IMR-90 (cell line): ENCODE results near the gene SRCAP. TPM values are rescaled to one million over a fixed set of nuclear protein-coding genes. Genes with fewer than 3 reads are reported as not detected.

Source experiments
- ATAC-seq: fragments of 200-7000 bp; cut with Tn5 transposase; 2 replicates; pipeline ENCODE4 v1.9.1; 2020; ENCODE audit warnings: low read depth, mild to moderate bottlenecking, moderate library complexity
- BruUV-seq: library from RNA; stranded (reverse); fragments of 400-500 nt; replicated peaks from 2 replicates; lab custom pipeline; 2021; lab: Mats Ljungman, UMichigan
- CTCF ChIA-PET: fragments of 300-600 bp; formaldehyde crosslinking; extraction: SDS; loops from one replicate; lab custom pipeline; 2021; ENCODE audit warnings: antibody characterized with exemption; lab: Yijun Ruan, JAX
- POLR2A ChIA-PET: fragments of 300-600 bp; sonication (Branson Sonifier 250); formaldehyde crosslinking; loops from one replicate; lab custom pipeline; 2022; ENCODE audit warnings: antibody characterized with exemption; ENCODE audit not compliant: unreplicated experiment; lab: Charles Lee
- DNase-seq: peaks from one replicate; pipeline ENCODE4 v3.0.0; 2013
- H2AFZ ChIP-seq: replicated peaks from 2 replicates; pipeline ENCODE3; 2013; ENCODE audit warnings: low read length, mild to moderate bottlenecking; ENCODE audit not compliant: poor library complexity
- H2AK5ac ChIP-seq: 2 replicates; pipeline ENCODE4 v1.6.1; 2013; ENCODE audit warnings: low read depth, low read length, inconsistent platforms
- H2AK9ac ChIP-seq: replicated peaks from 2 replicates; pipeline ENCODE3; 2013; ENCODE audit warnings: mild to moderate bottlenecking, low read depth, low read length, moderate library complexity; ENCODE audit not compliant: poor library complexity
- H2BK120ac ChIP-seq: 2 replicates; pipeline ENCODE4 v1.6.1; 2013; ENCODE audit warnings: low read depth, low read length, inconsistent platforms
- H2BK15ac ChIP-seq: 3 replicates; pipeline ENCODE4 v1.6.1; 2013; ENCODE audit warnings: low read depth, low read length, inconsistent platforms
- H2BK20ac ChIP-seq: 2 replicates; pipeline ENCODE4 v1.6.1; 2013; ENCODE audit warnings: low read depth, mild to moderate bottlenecking, inconsistent platforms, low read length, moderate library complexity
- H2BK5ac ChIP-seq: 2 replicates; pipeline ENCODE4 v1.6.1; 2013; ENCODE audit warnings: mild to moderate bottlenecking, low read depth, low read length, inconsistent platforms; ENCODE audit not compliant: poor library complexity, severe bottlenecking
- H3K14ac ChIP-seq: replicated peaks from 2 replicates; pipeline ENCODE4 v1.6.1; 2013; ENCODE audit warnings: low read depth, low read length, inconsistent platforms
- H3K18ac ChIP-seq: 2 replicates; pipeline ENCODE4 v1.6.1; 2013; ENCODE audit warnings: low read depth, low read length, control low read depth
- H3K23ac ChIP-seq: 2 replicates; pipeline ENCODE4 v1.6.1; 2013; ENCODE audit warnings: low read depth, low read length, inconsistent platforms
- H3K27ac ChIP-seq: 2 replicates; pipeline ENCODE4 v1.5.1; 2013; ENCODE audit warnings: mild to moderate bottlenecking, control low read depth, low read length; ENCODE audit not compliant: insufficient read depth
- H3K27me3 ChIP-seq: 2 replicates; pipeline ENCODE4 v1.6.1; 2013; ENCODE audit warnings: low read length; ENCODE audit not compliant: control insufficient read depth, insufficient read depth
- H3K36me3 ChIP-seq: 2 replicates; pipeline ENCODE4 v1.6.1; 2013; ENCODE audit warnings: low read length, mixed read lengths; ENCODE audit not compliant: control insufficient read depth, insufficient read depth
- H3K4ac ChIP-seq: 2 replicates; pipeline ENCODE4 v1.6.1; 2013; ENCODE audit warnings: low read depth, low read length, inconsistent platforms
- H3K4me1 ChIP-seq: 2 replicates; pipeline ENCODE4 v1.6.1; 2013; ENCODE audit warnings: low read length, mixed read lengths; ENCODE audit not compliant: control insufficient read depth, insufficient read depth
- H3K4me2 ChIP-seq: 2 replicates; pipeline ENCODE4 v1.6.1; 2013; ENCODE audit warnings: low read depth, mild to moderate bottlenecking, control low read depth, low read length, moderate library complexity
- H3K4me3 ChIP-seq: 2 replicates; pipeline ENCODE4 v1.5.1; 2013; ENCODE audit warnings: low read depth, mild to moderate bottlenecking, control low read depth, low read length, moderate library complexity; ENCODE audit not compliant: insufficient read depth
- H3K56ac ChIP-seq: 2 replicates; pipeline ENCODE4 v1.6.1; 2013; ENCODE audit warnings: low read length, inconsistent platforms; ENCODE audit not compliant: insufficient read depth; ENCODE audit errors: extremely low read depth
- H3K79me1 ChIP-seq, 2 experiments: 2 replicates each; pipeline ENCODE4 v1.6.1; 2013; ENCODE audit warnings: low read length in 2 of 2, inconsistent platforms in 1 of 2, low read depth in 1 of 2
- H3K9ac ChIP-seq: 2 replicates; pipeline ENCODE4 v1.6.1; 2013; ENCODE audit warnings: low read depth, low read length, control low read depth
- H3K9me1 ChIP-seq: 2 replicates; pipeline ENCODE4 v1.6.1; 2013; ENCODE audit warnings: low read length, inconsistent platforms; ENCODE audit not compliant: insufficient read depth
- H3K9me3 ChIP-seq: 2 replicates; pipeline ENCODE4 v1.6.1; 2013; ENCODE audit warnings: low read length; ENCODE audit not compliant: control insufficient read depth, insufficient read depth
- H4K20me1 ChIP-seq: 2 replicates; pipeline ENCODE4 v1.6.1; 2013; ENCODE audit warnings: low read length, inconsistent platforms; ENCODE audit not compliant: insufficient read depth
- H4K5ac ChIP-seq: 2 replicates; pipeline ENCODE4 v1.6.1; 2013; ENCODE audit warnings: mild to moderate bottlenecking, low read depth, low read length, control low read depth
- H4K8ac ChIP-seq, 2 experiments: 2 replicates each; pipeline ENCODE4 v1.6.1; 2013; ENCODE audit warnings: low read depth in 2 of 2, low read length in 2 of 2, control low read depth in 1 of 2, inconsistent platforms in 1 of 2
- H4K91ac ChIP-seq: 2 replicates; pipeline ENCODE4 v1.6.1; 2013; ENCODE audit warnings: low read depth, low read length, inconsistent platforms; ENCODE audit not compliant: insufficient read depth
- CEBPB ChIP-seq: IDR thresholded peaks from 2 replicates; pipeline ENCODE4 v1.6.1; 2012; ENCODE audit warnings: low read depth, low read length, improper control_type of control experiment
- WGBS, 2 experiments: methylation state at CpG; one replicate each; pipeline versions ENCODE4 v1.1.5 to v1.1.7; 2013; ENCODE audit warnings: missing lambda C conversion rate in 2 of 2; ENCODE audit not compliant: insufficient read length in 1 of 2; ENCODE audit errors: extremely low coverage in 2 of 2; 5-methylcytosine and 5-hydroxymethylcytosine counted together
- dilution Hi-C: fragments of 300-500 bp; cut with HindIII; formaldehyde crosslinking; loops from one replicate; pipeline ENCODE4 v1.14.3; 2018; ENCODE audit warnings: low sequenced_read_pairs; ENCODE audit not compliant: unreplicated experiment
- in situ Hi-C: fragments of 300-500 bp; cut with MboI; formaldehyde crosslinking; loops from 3 replicates; pipeline ENCODE4 v1.14.3; 2019; ENCODE audit warnings: low sequenced_read_pairs, inconsistent platforms, mixed read lengths
- intact Hi-C: fragments of 100-400 bp; cut with micrococcal nuclease; formaldehyde crosslinking; loops from 2 replicates; pipeline ENCODE4 v1.10.0; 2022
- polyA plus RNA-seq, 3 experiments: library from polyadenylated mRNA; depleted of rRNA; stranded (reverse); fragments of >200 nt; gene quantifications; 2 replicates each; pipeline ENCODE4 v1.2.3, GENCODE V29; 2012; ENCODE audit warnings: low replicate concordance in 1 of 3
- total RNA-seq: library from RNA; depleted of rRNA; stranded (reverse); fragments of >200 nt; gene quantifications from 2 replicates; pipeline ENCODE4 v1.2.3, GENCODE V29; 2012

SRCAP gene
- total and polyA plus RNA-seq, 2 of the 4 experiments (the other 2 are of a cell fraction), result 4.5 to 8.2 TPM

DNA sequence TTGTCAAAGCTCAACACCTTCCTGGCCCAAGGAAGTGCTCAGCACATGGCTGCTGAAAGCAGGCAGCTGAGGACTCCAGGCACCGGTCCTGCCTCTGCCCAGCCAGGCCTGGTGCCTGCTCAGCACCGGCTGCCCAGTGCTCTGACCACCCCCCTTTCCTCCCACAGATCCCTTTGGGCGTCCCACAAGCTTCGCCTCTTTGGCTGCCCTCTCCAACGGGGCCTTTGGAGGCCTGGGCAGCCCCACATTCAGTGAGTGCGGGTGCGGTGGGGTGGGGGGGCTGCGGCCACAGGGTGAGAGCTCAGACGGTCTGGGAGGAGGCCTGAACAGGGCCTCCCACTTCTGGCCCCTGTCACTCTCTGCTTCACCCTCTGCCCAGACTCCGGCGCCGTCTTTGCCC is 30.6 kb upstream of the SRCAP start:
- CTCF ChIA-PET, result no interaction called here

More for the DNA sequence above, 30.6 kb upstream of the SRCAP start:
- H2BK5ac ChIP-seq, result no peak overlapping the region
- no peak overlapping the region for H2BK120ac ChIP-seq
- no peak overlapping the region for H2AK5ac ChIP-seq
- H3K9me3 ChIP-seq, result no peaks in the 10 kb centered on the region
- dilution Hi-C loops (no loop called here), in situ Hi-C loops (no loop called here), intact Hi-C loops (no loop called here)
- H3K9ac ChIP-seq, result no peak overlapping the region
- H3K9me1 ChIP-seq, result peaks cover 5% of the 10 kb centered on the region; the same call in 1 of the 2 replicates
- no peak overlapping the region for H3K27ac ChIP-seq
- peaks cover 71% of the 10 kb centered on the region for H3K36me3 ChIP-seq
- no peak overlapping the region for H4K8ac ChIP-seq
- DNase-seq (no peak), ATAC-seq (no peak)
- no peak overlapping the region for H2BK20ac ChIP-seq
- H3K79me1 ChIP-seq, result peaks cover 23 to 37% of the 10 kb centered on the region in 2 experiments
- H3K18ac ChIP-seq, result no peak overlapping the region
- no peak overlapping the region for H3K4me3 ChIP-seq
- H2AK9ac ChIP-seq, result no peak overlapping the region
- TF ChIP-seq CEBPB, result no peak
- no peak overlapping the region for H3K4me2 ChIP-seq
- H3K23ac ChIP-seq, result no peak overlapping the region
- H4K20me1 ChIP-seq, result peaks cover 25% of the 10 kb centered on the region
- H3K56ac ChIP-seq, result no peak overlapping the region
- H3K4ac ChIP-seq, result no peak overlapping the region
- WGBS, 2 experiments, result 100% methylated on average over 1 of the region's 12 CpGs; no CpG with 5 or more reads in 1 of the 2 experiments
- H4K5ac ChIP-seq, result no peak overlapping the region
- no peaks in the 10 kb centered on the region for H3K27me3 ChIP-seq
- H4K91ac ChIP-seq, result no peak overlapping the region
- no peak overlapping the region for H2AFZ ChIP-seq
- no TSS peak for BruUV-seq
- H2BK15ac ChIP-seq, result no peak overlapping the region
- H3K4me1 ChIP-seq, result no peaks in the 10 kb centered on the region
- POLR2A ChIA-PET, result no interaction called here
- no peak overlapping the region for H3K14ac ChIP-seq
